Activated B cell treated with CpG ODN at 0.5 μM for 24 hours (primary cell): Measurements from ENCODE around the gene EIF1B. TPM values are rescaled to one million over a fixed set of nuclear protein-coding genes. Genes with fewer than 3 reads are reported as not detected.

ENCODE experiments used
- ATAC-seq: fragments of 200-7000 bp; cut with Tn5 transposase; one replicate; pipeline ENCODE4 v1.10.0; 2021; ENCODE audit warnings: low read depth, mild to moderate bottlenecking, moderate library complexity
- CTCF ChIA-PET: fragments of 350-600 bp; sonication (Branson Sonifier 250); formaldehyde crosslinking; loops from one replicate; lab custom pipeline; 2021; ENCODE audit warnings: antibody characterized with exemption; lab: Charles Lee
- POLR2A ChIA-PET: fragments of 350-600 bp; sonication (Branson Sonifier 250); formaldehyde crosslinking; loops from one replicate; lab custom pipeline; 2021; ENCODE audit warnings: antibody characterized with exemption; lab: Charles Lee
- DNase-seq: peaks from one replicate; pipeline ENCODE4 v3.0.0; 2022
- H3K27ac Mint-ChIP-seq: one replicate; pipeline ENCODE4 v1.8.0; 2020; ENCODE audit warnings: mixed read lengths
- H3K27me3 Mint-ChIP-seq: one replicate; pipeline ENCODE4 v1.8.0; 2021; ENCODE audit warnings: mixed read lengths
- H3K36me3 Mint-ChIP-seq: one replicate; pipeline ENCODE4 v1.8.0; 2021; ENCODE audit warnings: low read depth, mixed read lengths
- H3K4me1 Mint-ChIP-seq: one replicate; pipeline ENCODE4 v1.8.0; 2021; ENCODE audit warnings: mixed read lengths
- H3K4me3 Mint-ChIP-seq: one replicate; pipeline ENCODE4 v1.8.0; 2020; ENCODE audit warnings: mild to moderate bottlenecking, mixed read lengths
- H3K9me3 Mint-ChIP-seq: one replicate; pipeline ENCODE4 v1.8.0; 2020; ENCODE audit warnings: mixed read lengths
- CTCF ChIP-seq: fragments of 200-600 bp; IDR thresholded peaks from one replicate; pipeline ENCODE4 v1.8.0; 2022; ENCODE audit warnings: antibody characterized with exemption, mild to moderate bottlenecking
- intact Hi-C: fragments of 100-400 bp; cut with micrococcal nuclease; formaldehyde crosslinking; loops from one replicate; pipeline ENCODE4 v1.15.1; 2024
- total RNA-seq: library from RNA; stranded (reverse); gene quantifications from 2 replicates; pipeline ENCODE4 v1.2.3, GENCODE V29; 2022

EIF1B gene
- total RNA-seq, 1 donor from 2014 or later = 65.5 TPM

GRCh38 chr3:40307176-40307575, 2.3 kb upstream of the EIF1B start:
- TF ChIP-seq CTCF = no peak
- Mint-ChIP-seq H3K9me3 (no peaks in the 10 kb centered on the region), H3K27me3 (no peaks in the 10 kb centered on the region), H3K4me3 (no peak overlapping the region), H3K4me1 (peaks cover 28% of the 10 kb centered on the region), H3K36me3 (peaks cover 25% of the 10 kb centered on the region), H3K27ac (no peak overlapping the region)
- intact Hi-C loops = loop anchor here (5.0 kb wide), 2 partner anchors 1130 to 1810 kb away; partner anchors contain the start of gene EXOG
- CTCF ChIA-PET = interaction anchor here (1.7 kb wide), 1 partner anchor 10 kb away, joined by 7 read pairs; no protein-coding TSS in a partner anchor
- ATAC-seq = no peak
- POLR2A ChIA-PET = interaction anchor here (1.4 kb wide), 1 partner anchor 150 kb away, joined by 7 read pairs; the partner anchor contains the start of gene RPL14
- DNase-seq = no peak

GRCh38 chr3:40308725-40309417, 636 bp upstream of the EIF1B start:
- Mint-ChIP-seq H3K27me3 (no peaks in the 10 kb centered on the region), H3K36me3 (peaks cover 41% of the 10 kb centered on the region), H3K9me3 (no peaks in the 10 kb centered on the region), H3K27ac (peak overlapping the region; percentile 99), H3K4me3 (peak overlapping the region; percentile 99), H3K4me1 (peaks cover 35% of the 10 kb centered on the region)
- no peak for DNase-seq
- no peak for ATAC-seq
- TF ChIP-seq CTCF = no peak
- intact Hi-C loops = loop anchor here (1.0 to 5.0 kb wide), 13 partner anchors 116 to 1812 kb away; partner anchors contain the start of genes CTNNB1, EXOG, RPL14 and RPSA
- POLR2A ChIA-PET = interaction anchor here (0.5 to 2.8 kb wide), 17 partner anchors 8 to 1653 kb away, joined by 3 to 12 read pairs (median 4); partner anchors contain the start of genes CTNNB1, RPL14, ULK4 and ZNF619
- CTCF ChIA-PET = interaction anchor here (0.6 to 4.1 kb wide), 7 partner anchors 8 to 893 kb away, joined by 3 to 16 read pairs (median 3); no protein-coding TSS in a partner anchor

DNA sequence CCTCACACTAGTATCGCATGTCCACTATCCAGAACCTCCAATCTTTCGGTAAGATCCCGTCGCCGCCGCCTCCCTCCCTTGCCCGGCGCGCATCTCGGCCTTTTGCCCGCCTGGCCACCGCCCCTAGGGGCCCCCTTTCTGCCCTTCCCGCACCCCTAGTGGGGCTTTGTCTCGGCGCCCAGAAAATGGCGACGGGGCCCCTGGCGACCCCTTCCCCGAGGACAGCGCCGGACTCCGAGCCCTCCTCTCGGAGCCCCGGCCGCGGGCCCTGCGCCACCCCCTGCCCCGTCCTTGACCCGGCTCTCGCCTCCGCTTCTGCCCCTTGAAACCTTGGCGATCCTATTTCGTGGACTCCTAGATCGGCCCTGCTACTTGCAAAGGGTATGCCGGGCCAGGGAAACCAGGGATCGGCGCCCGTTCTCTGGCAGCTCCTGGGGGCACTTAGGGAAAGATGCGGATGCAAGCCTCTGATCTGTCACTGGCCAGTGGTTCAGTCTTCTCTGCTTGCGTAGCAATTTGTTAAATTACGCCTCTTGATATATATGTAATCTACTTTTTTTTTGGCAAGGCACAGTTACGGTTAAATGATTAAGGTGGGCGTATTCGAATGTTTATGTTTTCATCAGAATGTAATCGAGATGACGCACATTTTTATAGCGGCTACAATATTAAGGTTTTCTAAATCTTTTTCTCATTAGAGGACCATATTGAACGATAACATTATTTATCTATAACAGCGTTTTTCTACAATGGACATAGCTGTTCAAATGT, 603 bp downstream of the EIF1B start:
- CTCF ChIA-PET = interaction anchor here (4.1 kb wide), 1 partner anchor 118 kb away, joined by 16 read pairs; no protein-coding TSS in a partner anchor
- ATAC-seq = peak; percentile 21

GRCh38 chr3:40310705-40311104, 1.2 kb downstream of the EIF1B start:
- Mint-ChIP-seq H3K9me3 (no peaks in the 10 kb centered on the region), H3K4me1 (peaks cover 35% of the 10 kb centered on the region), H3K27me3 (no peaks in the 10 kb centered on the region), H3K4me3 (peak overlapping the region; percentile 99), H3K27ac (peak overlapping the region; percentile 99), H3K36me3 (peaks cover 55% of the 10 kb centered on the region)
- intact Hi-C loops = no loop called here
- ATAC-seq (no peak), DNase-seq (no peak)
- ChIA-PET CTCF (interaction anchor here (0.7 to 4.1 kb wide), 3 partner anchors 12 to 1789 kb away, joined by 3 to 16 read pairs (median 3); no protein-coding TSS in a partner anchor), POLR2A (interaction anchor here (0.5 to 2.8 kb wide), 5 partner anchors 142 to 1648 kb away, joined by 4 to 12 read pairs (median 4); no protein-coding TSS in a partner anchor)
- no peak for TF ChIP-seq CTCF

More for the DNA sequence above, 603 bp downstream of the EIF1B start:
- Mint-ChIP-seq H3K36me3 (peaks cover 51% of the 10 kb centered on the region), H3K4me1 (peaks cover 35% of the 10 kb centered on the region), H3K27me3 (no peaks in the 10 kb centered on the region), H3K27ac (peak overlapping the region; percentile 99), H3K4me3 (peak overlapping the region; percentile 99), H3K9me3 (no peaks in the 10 kb centered on the region)
- no peak for TF ChIP-seq CTCF
- POLR2A ChIA-PET = interaction anchor here (0.5 to 2.8 kb wide), 10 partner anchors 14 to 1652 kb away, joined by 4 to 12 read pairs (median 4); partner anchors contain the start of genes CTNNB1, RPL14 and ULK4
- peak; percentile 62 for DNase-seq
- intact Hi-C loops = loop anchor here (1.0 to 5.0 kb wide), 13 partner anchors 117 to 1813 kb away; partner anchors contain the start of genes CTNNB1, EXOG, RPL14 and RPSA
